IPS-15b (cell line): ENCODE data around the gene RCAN2.
"Not testable (repeated sequence)": the region's sequence is repeated elsewhere in the genome, so short reads cannot be mapped to it uniquely, and the experiment has no call there.

Experiments
- H3K27me3 ChIP-seq: one replicate; pipeline ENCODE4 v1.6.1; 2013; ENCODE audit warnings: low read length; ENCODE audit not compliant: control insufficient read depth, insufficient read depth
- H3K36me3 ChIP-seq: one replicate; pipeline ENCODE4 v1.6.1; 2013; ENCODE audit warnings: low read length; ENCODE audit not compliant: control insufficient read depth, insufficient read depth
- H3K4me1 ChIP-seq: one replicate; pipeline ENCODE4 v1.6.1; 2013; ENCODE audit warnings: mild to moderate bottlenecking, low read length; ENCODE audit not compliant: control insufficient read depth, insufficient read depth
- H3K4me3 ChIP-seq: one replicate; pipeline ENCODE4 v1.5.1; 2013; ENCODE audit warnings: low read depth, low read length
- H3K9ac ChIP-seq: one replicate; pipeline ENCODE4 v1.6.1; 2013; ENCODE audit warnings: low read depth, mild to moderate bottlenecking, low read length
- H3K9me3 ChIP-seq: one replicate; pipeline ENCODE4 v1.6.1; 2013; ENCODE audit warnings: mild to moderate bottlenecking, low read length; ENCODE audit not compliant: control insufficient read depth, insufficient read depth

The RCAN2 gene

DNA sequence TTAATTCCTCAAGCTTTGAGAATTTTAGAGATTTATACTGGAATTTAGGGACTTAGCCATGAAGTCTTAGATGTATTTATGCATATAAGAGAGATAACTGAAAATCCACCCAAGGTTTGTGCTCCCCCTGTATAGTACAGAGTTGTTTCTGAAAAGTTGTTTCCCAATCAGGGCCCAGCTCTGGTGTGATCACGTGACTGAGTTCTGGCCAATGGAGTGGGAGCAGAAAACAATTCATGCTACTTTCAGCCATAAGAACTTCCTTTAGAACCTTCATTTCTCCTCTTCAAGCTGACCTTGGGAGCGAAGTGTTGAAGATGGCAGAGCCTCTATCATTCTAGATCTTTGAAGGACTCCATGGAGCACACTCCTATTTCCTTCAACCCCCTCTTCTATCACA lies 151.0 kb downstream of the RCAN2 start:
- Histone ChIP-seq H3K9me3 (no peaks in the 10 kb centered on the region), H3K9ac (no peak overlapping the region), H3K4me1 (no peaks in the 10 kb centered on the region)

DNA sequence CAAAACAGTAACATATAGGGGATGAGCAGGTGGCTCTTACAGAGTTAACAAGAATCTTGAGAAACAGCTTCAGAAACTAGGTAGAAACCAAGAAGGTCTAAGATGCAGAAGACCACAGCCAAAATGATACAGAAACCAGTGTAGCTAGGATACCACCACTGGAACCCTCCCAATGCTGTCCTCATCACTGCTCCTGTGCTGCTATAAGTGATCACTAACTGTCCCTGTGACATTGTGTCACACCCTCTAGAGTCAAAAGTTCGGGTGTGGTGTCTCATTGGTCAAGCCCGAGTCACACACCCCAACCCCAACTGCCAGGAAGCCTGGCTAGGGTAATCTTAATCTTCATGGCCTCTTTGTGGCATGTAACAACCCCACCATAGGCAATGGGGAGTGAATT lies 153.1 kb downstream of the RCAN2 start:
- Histone ChIP-seq H3K9ac (no peak overlapping the region), H3K4me3 (no peak overlapping the region), H3K4me1 (no peaks in the 10 kb centered on the region), H3K36me3 (no peaks in the 10 kb centered on the region), H3K9me3 (no peaks in the 10 kb centered on the region), H3K27me3 (no peaks in the 10 kb centered on the region)

More for the DNA sequence above, 151.0 kb downstream of the RCAN2 start:
- H3K36me3 ChIP-seq: no peaks in the 10 kb centered on the region
- H3K27me3 ChIP-seq: no peaks in the 10 kb centered on the region
- H3K4me3 ChIP-seq: no peak overlapping the region

DNA sequence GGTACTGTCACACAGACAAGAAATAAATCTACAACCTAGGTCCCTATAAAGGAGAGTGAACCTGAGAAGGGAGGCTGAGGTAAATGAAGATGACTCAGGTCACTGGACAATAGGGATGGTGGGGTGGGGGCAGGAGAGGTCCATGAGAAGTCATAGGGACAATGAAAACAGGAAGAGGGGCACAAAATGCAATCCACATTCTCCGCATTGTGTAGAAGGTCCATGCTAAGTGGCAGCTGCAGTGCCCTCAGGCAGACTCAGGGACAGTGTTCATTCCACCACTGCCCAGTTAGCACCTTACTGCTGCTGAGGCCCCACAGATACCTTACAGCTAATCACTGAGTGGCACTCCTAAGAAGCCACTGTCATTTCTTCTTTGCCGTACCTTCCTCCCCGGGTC lies 156.8 kb downstream of the RCAN2 start:
- H3K27me3 ChIP-seq: no peaks in the 10 kb centered on the region
- H3K4me3 ChIP-seq: no peak overlapping the region
- no peaks in the 10 kb centered on the region for H3K4me1 ChIP-seq
- H3K36me3 ChIP-seq: no peaks in the 10 kb centered on the region
- H3K9ac ChIP-seq: no peak overlapping the region
- no peaks in the 10 kb centered on the region for H3K9me3 ChIP-seq

DNA sequence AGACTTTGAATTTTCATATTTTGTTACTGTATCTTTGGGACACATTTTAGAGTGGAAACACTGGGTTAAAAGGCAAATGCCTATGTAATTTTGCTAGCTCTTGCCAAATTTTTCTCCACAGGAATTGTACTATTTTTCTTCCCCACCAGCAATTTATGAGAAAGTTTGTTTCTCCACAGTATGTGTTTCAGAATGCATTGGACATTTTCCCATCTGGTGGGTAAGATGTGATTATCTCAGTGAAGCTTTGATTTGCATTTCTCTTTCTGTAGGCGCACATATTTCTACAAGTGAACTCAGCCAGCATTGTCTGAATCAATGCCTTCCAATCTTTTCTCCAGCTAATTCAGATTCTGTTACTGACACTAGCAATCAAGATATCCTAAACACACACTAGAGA lies 157.8 kb downstream of the RCAN2 start:
- H3K9ac ChIP-seq: no peak overlapping the region
- no peak overlapping the region for H3K4me3 ChIP-seq
- H3K27me3 ChIP-seq: no peaks in the 10 kb centered on the region
- no peaks in the 10 kb centered on the region for H3K4me1 ChIP-seq
- no peaks in the 10 kb centered on the region for H3K36me3 ChIP-seq
- H3K9me3 ChIP-seq: no peaks in the 10 kb centered on the region

DNA sequence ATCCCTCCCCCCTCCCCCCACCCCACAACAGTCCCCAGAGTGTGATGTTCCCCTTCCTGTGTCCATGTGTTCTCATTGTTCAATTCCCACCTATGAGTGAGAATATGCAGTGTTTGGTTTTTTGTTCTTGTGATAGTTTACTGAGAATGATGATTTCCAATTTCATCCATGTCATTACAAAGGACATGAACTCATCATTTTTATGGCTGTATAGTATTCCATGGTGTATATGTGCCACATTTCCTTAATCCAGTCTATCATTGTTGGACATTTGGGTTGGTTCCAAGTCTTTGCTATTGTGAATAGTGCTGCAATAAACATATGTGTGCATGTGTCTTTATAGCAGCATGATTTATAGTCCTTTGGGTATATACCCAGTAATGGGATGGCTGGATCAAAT lies 158.8 kb downstream of the RCAN2 start:
- not testable (repeated sequence) for H3K27me3 ChIP-seq, H3K4me3 ChIP-seq, H3K9me3 ChIP-seq, H3K9ac ChIP-seq, H3K4me1 ChIP-seq, H3K36me3 ChIP-seq

DNA sequence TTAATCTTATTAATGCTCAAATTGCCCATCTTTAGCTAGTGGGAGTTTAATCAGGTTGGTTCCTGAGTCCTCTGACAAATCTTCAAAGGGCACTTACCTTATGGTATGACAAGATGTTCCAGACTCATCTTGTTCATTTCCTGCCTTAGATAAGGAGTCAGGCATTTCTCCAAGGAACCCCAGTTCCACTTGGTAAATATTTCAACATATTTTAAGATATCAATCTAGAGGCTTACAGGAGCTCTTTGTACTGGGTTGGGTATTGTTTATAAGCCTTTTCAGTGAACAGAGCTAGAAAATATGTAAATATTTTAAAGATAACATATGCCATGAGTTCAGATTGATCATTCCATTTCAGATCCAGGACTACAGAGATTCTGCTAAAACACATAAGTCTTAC lies 159.8 kb downstream of the RCAN2 start:
- Histone ChIP-seq H3K27me3 (no peaks in the 10 kb centered on the region), H3K36me3 (no peaks in the 10 kb centered on the region)

DNA sequence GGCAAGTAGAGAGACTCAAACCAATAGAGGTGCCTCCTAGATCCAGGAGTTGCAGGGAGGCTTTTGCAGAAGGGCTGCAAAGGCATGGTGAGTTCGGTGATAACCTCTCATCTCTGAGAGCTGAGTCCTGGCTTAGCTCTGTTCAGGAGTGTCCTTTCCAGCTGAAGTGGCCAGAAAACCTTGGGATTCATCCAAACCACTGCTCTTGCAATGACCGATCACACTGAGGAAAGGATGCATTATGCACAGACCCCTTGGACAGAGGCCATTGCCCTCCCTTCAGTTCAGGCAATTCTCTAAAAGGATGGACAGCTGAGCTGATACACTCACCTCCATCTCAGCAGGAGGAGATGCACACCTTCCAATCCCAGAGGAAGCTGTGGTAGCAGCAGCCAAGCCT lies 161.7 kb downstream of the RCAN2 start:
- no peak overlapping the region for H3K4me3 ChIP-seq
- H3K4me1 ChIP-seq: peaks cover 8% of the 10 kb centered on the region
- no peaks in the 10 kb centered on the region for H3K9me3 ChIP-seq
- no peaks in the 10 kb centered on the region for H3K27me3 ChIP-seq
- H3K36me3 ChIP-seq: no peaks in the 10 kb centered on the region
- no peak overlapping the region for H3K9ac ChIP-seq

More for the DNA sequence above, 159.8 kb downstream of the RCAN2 start:
- Histone ChIP-seq H3K4me3 (no peak overlapping the region), H3K9me3 (no peaks in the 10 kb centered on the region), H3K9ac (no peak overlapping the region), H3K4me1 (no peaks in the 10 kb centered on the region)

DNA sequence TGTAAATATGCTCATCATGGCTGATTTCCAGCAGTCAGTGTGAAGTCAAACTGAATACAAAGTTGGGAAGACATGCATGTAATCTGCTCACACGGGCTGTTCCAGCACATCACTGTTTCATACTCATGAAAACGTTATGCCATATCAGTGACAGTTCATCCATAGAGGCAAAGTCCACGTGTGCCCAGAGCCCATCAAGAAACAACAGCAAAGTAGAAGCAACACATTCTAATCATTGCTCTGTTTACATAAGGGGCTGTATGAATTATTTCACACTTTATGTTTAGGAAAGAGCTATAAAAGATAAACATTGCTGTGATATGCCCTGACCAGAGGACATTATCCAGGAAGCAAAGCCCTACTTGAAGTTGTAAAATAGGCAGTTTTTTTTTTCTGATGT lies 163.5 kb downstream of the RCAN2 start:
- H3K4me3 ChIP-seq: no peak overlapping the region
- no peaks in the 10 kb centered on the region for H3K9me3 ChIP-seq
- no peaks in the 10 kb centered on the region for H3K36me3 ChIP-seq
- H3K27me3 ChIP-seq: no peaks in the 10 kb centered on the region
- peaks cover 8% of the 10 kb centered on the region for H3K4me1 ChIP-seq
- H3K9ac ChIP-seq: no peak overlapping the region

DNA sequence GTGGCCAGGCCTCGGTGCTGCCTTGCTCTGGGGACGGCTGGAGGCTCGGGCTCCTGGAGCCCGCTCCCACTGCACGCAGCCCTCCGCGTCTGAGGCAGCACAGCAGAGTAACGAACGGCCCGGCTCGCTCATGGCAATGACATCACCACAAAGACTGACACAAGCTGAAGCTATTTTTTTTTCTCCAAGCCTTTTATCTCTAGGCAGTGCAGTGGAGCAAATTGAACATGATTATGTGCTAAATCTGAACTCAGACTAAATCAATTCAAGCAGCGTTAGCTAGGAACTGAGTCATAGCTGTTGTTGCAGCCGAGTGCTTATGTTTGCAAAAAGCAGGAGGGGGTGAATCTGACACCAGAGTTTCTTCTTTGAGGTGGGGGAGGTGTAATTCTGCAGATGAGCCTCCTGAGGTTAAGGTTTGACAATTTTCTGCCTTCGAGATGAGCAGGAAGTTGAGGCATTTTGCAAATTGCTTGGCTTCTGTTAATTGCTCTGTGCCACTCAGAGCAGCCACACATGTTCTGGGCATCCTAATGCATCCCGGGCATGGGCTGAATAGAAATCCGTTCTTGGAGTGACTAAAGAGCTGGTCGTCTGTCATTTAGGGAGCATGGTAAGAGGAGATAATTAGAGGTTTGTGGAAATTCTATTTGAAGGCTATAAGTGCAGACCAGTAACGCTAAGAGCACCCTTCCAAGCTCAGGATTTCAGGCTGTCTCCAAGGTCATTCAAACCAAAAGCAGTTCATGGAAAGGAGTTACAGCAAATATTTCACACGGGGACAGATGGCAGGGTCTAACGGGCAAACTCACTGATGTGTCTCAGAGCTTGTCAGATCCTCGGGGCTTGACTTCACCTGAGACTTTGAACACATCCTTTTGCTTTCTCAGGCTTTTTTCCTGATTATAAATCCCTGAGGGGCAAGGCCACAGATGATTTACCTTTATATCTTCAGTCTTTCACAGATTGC lies 165.4 kb downstream of the RCAN2 start:
- Histone ChIP-seq H3K4me3 (no peak overlapping the region), H3K9ac (no peak overlapping the region), H3K4me1 (peaks cover 8% of the 10 kb centered on the region), H3K9me3 (no peaks in the 10 kb centered on the region), H3K27me3 (no peaks in the 10 kb centered on the region), H3K36me3 (no peaks in the 10 kb centered on the region)

DNA sequence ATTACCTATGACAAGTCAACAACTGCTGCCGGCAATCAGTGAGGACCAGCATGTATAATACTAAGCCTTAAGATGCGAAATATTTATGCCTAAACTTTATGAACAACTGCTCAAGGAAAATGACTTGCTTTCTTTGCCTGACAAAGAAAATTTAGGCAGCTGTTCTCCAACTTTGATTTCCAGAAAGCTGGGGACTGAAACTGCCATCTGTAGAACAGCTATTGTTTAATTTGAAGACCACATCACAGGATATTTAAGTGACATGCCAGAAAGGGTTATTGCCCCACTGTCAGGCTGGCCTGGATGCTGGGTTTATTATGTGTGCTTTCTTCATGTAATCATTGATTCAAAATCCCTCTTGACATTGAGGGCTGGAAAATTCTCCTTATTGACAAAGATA lies 166.5 kb downstream of the RCAN2 start:
- peaks cover 8% of the 10 kb centered on the region for H3K4me1 ChIP-seq
- H3K36me3 ChIP-seq: no peaks in the 10 kb centered on the region
- no peak overlapping the region for H3K4me3 ChIP-seq
- H3K9ac ChIP-seq: no peak overlapping the region
- no peaks in the 10 kb centered on the region for H3K9me3 ChIP-seq
- no peaks in the 10 kb centered on the region for H3K27me3 ChIP-seq

DNA sequence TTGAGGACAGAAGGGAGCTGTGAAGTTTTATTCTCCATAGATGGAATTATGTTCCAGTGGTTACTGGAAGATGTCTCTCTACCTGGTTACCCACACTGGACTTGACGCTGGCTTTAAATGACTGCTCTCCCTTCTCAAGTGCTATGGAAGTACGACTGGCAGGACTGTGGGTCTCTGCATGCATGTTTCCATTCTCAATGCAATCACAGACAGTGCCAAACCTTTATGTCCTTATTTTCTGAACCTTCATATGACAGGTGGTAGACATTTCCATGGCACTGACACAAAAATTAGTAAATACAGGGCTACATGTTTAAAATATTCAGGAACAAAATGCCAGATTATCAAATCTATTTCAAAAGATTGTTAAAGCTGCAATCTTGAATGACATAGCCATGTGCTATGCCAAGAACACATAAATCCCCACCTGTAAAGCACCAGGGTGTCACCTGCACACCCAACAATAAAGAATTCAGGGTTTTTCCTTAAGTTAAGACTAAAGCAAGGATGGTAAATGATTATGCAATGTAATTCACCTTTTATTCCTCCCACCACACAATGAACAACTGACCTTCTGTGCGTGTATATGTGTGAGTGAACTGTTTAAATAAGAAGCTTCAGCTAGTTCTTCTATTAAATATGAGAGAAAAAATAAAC lies 167.2 kb downstream of the RCAN2 start:
- Histone ChIP-seq H3K27me3 (no peaks in the 10 kb centered on the region), H3K4me3 (no peak overlapping the region), H3K9ac (no peak overlapping the region), H3K36me3 (no peaks in the 10 kb centered on the region), H3K4me1 (peaks cover 8% of the 10 kb centered on the region), H3K9me3 (no peaks in the 10 kb centered on the region)
